CD4-positive, CD25-positive, alpha-beta regulatory T cell (primary cell): ENCODE measurements around the gene HOXA13. TPM values are rescaled to one million over a fixed set of nuclear protein-coding genes. Genes with fewer than 3 reads are reported as not detected.

Experiments
- ATAC-seq, 2 donors: fragments of 150-1000 bp; cut with Tn5 transposase; one replicate each; pipeline ENCODE4 v1.10.0; 2021; ENCODE audit warnings: low read depth in 2 of 2, moderate number of reproducible peaks in 2 of 2, moderate library complexity in 1 of 2
- DNase-seq, 3 donors: peaks; one replicate each; pipeline versions ENCODE4 v3.0.0 to v3.0.0-alpha.2; 2012 to 2022; ENCODE audit warnings: mixed read lengths in 1 of 3
- H3K27ac ChIP-seq: one replicate; pipeline ENCODE4 v1.7.0; 2013; ENCODE audit warnings: mild to moderate bottlenecking, low read length; ENCODE audit not compliant: insufficient read depth, poor library complexity, severe bottlenecking
- H3K27me3 ChIP-seq: one replicate; pipeline ENCODE4 v1.7.0; 2013; ENCODE audit warnings: low read length; ENCODE audit not compliant: control insufficient read depth, insufficient read depth
- H3K36me3 ChIP-seq: one replicate; pipeline ENCODE4 v1.7.0; 2013; ENCODE audit warnings: mild to moderate bottlenecking, low read length, moderate library complexity; ENCODE audit not compliant: control insufficient read depth, insufficient read depth
- H3K4me1 ChIP-seq: 2 replicates; pipeline ENCODE4 v1.7.0; 2013; ENCODE audit warnings: mild to moderate bottlenecking, low read length; ENCODE audit not compliant: insufficient read depth, control insufficient read depth, poor library complexity, severe bottlenecking
- H3K4me3 ChIP-seq: one replicate; pipeline ENCODE4 v1.7.0; 2013; ENCODE audit warnings: low read depth, mild to moderate bottlenecking, low read length, moderate library complexity
- H3K9me3 ChIP-seq, 2 experiments: 1 replicate in 1 of 2; 2 replicates in 1 of 2; pipeline ENCODE4 v1.7.0; 2013; ENCODE audit warnings: low read length in 2 of 2, mild to moderate bottlenecking in 1 of 2, moderate library complexity in 1 of 2; ENCODE audit not compliant: control insufficient read depth in 2 of 2
- H3K27ac Mint-ChIP-seq, 3 donors: one replicate each; pipeline ENCODE4 v1.8.0; 2020 to 2022; ENCODE audit warnings: mild to moderate bottlenecking in 3 of 3, mixed read lengths in 3 of 3, moderate library complexity in 2 of 3
- H3K27me3 Mint-ChIP-seq: one replicate; pipeline ENCODE4 v1.8.0; 2022; ENCODE audit warnings: mild to moderate bottlenecking, mixed read lengths
- H3K36me3 Mint-ChIP-seq: one replicate; pipeline ENCODE4 v1.8.0; 2020; ENCODE audit warnings: mixed read lengths
- H3K4me1 Mint-ChIP-seq, 4 donors: one replicate each; pipeline ENCODE4 v1.8.0; 2020 to 2022; ENCODE audit warnings: mixed read lengths in 4 of 4, mild to moderate bottlenecking in 1 of 4
- H3K4me3 Mint-ChIP-seq, 4 donors: one replicate each; pipeline ENCODE4 v1.8.0; 2020 to 2022; ENCODE audit warnings: mild to moderate bottlenecking in 4 of 4, mixed read lengths in 4 of 4, moderate library complexity in 3 of 4
- H3K9me3 Mint-ChIP-seq, 7 donors: one replicate each; pipeline ENCODE4 v1.8.0; 2020 to 2022; ENCODE audit warnings: mixed read lengths in 7 of 7, mild to moderate bottlenecking in 3 of 7, moderate library complexity in 2 of 7
- polyA plus RNA-seq, 4 donors: library from polyadenylated mRNA; unstranded; fragments of 300-500 nt; fragmentation: Illumina TruSeq; gene quantifications; one replicate each; pipeline ENCODE4 v1.2.3, GENCODE V29; 2021
- total RNA-seq: library from RNA; stranded (reverse); gene quantifications from one replicate; pipeline ENCODE4 v1.2.3, GENCODE V29; 2022

The HOXA13 gene
- total and polyA plus RNA-seq, 5 donors from 2014 or later: not detected

- Mint-ChIP-seq H3K36me3 (no peaks in the 10 kb centered on the region), H3K9me3 (peaks cover 0 to 2% (median 0%) of the 10 kb centered on the region in 7 donors), H3K4me3 (no peak overlapping the region), H3K4me1 (peaks cover 0 to 40% (median 10%) of the 10 kb centered on the region in 4 donors), H3K27me3 (peaks cover 88% of the 10 kb centered on the region), H3K27ac (no peak overlapping the region)
- Histone ChIP-seq H3K4me1 (peaks cover 17% of the 10 kb centered on the region), H3K4me3 (no peak overlapping the region), H3K36me3 (no peaks in the 10 kb centered on the region), H3K27ac (no peak overlapping the region), H3K27me3 (peaks cover 37% of the 10 kb centered on the region), H3K9me3 (no peaks in the 10 kb centered on the region)
- ATAC-seq (no peak), DNase-seq (no peak)
Measured at GRCh38 chr7:27240015-27240731, 40.3 kb upstream of the HOXA13 start.

- DNase-seq (no peak), ATAC-seq (no peak)
- Mint-ChIP-seq H3K4me3 (no peak overlapping the region), H3K27ac (no peak overlapping the region), H3K27me3 (peaks cover 88% of the 10 kb centered on the region), H3K4me1 (peaks cover 0 to 35% (median 10%) of the 10 kb centered on the region in 4 donors), H3K9me3 (peaks cover 0 to 2% (median 0%) of the 10 kb centered on the region in 7 donors), H3K36me3 (no peaks in the 10 kb centered on the region)
- H3K27me3 ChIP-seq: peaks cover 37% of the 10 kb centered on the region
- peaks cover 17% of the 10 kb centered on the region for H3K4me1 ChIP-seq
- H3K36me3 ChIP-seq: no peaks in the 10 kb centered on the region
- no peak overlapping the region for H3K27ac ChIP-seq
- H3K9me3 ChIP-seq: no peaks in the 10 kb centered on the region
- no peak overlapping the region for H3K4me3 ChIP-seq
Measured at GRCh38 chr7:27239387-27240014, 39.6 kb upstream of the HOXA13 start.

GRCh38 chr7:27238979-27239386, 39.1 kb upstream of the HOXA13 start:
- ATAC-seq (no peak), DNase-seq (no peak)
- Mint-ChIP-seq H3K27me3 (peaks cover 88% of the 10 kb centered on the region), H3K9me3 (peaks cover 0 to 1% (median 0%) of the 10 kb centered on the region in 7 donors), H3K4me3 (peak overlapping the region in 1 of 4 donors; percentile 41), H3K27ac (no peak overlapping the region), H3K4me1 (peaks cover 0 to 31% (median 8%) of the 10 kb centered on the region in 4 donors), H3K36me3 (no peaks in the 10 kb centered on the region)
- Histone ChIP-seq H3K27ac (no peak overlapping the region), H3K36me3 (no peaks in the 10 kb centered on the region), H3K4me1 (peaks cover 17% of the 10 kb centered on the region), H3K27me3 (peaks cover 35% of the 10 kb centered on the region), H3K4me3 (no peak overlapping the region), H3K9me3 (no peaks in the 10 kb centered on the region)

- Mint-ChIP-seq H3K27ac (no peak overlapping the region), H3K36me3 (no peaks in the 10 kb centered on the region), H3K9me3 (no peaks in the 10 kb centered on the region), H3K4me1 (peaks cover 0 to 27% (median 5%) of the 10 kb centered on the region in 4 donors), H3K27me3 (peaks cover 92% of the 10 kb centered on the region), H3K4me3 (no peak overlapping the region)
- H3K4me3 ChIP-seq: no peak overlapping the region
- no peak for DNase-seq
- H3K9me3 ChIP-seq: no peaks in the 10 kb centered on the region
- H3K27ac ChIP-seq: no peak overlapping the region
- ATAC-seq: no peak
- H3K4me1 ChIP-seq: peaks cover 17% of the 10 kb centered on the region
- H3K27me3 ChIP-seq: peaks cover 32% of the 10 kb centered on the region
- no peaks in the 10 kb centered on the region for H3K36me3 ChIP-seq
Measured at GRCh38 chr7:27237735-27238334, 37.9 kb upstream of the HOXA13 start.

GRCh38 chr7:27235387-27236311, 35.8 kb upstream of the HOXA13 start:
- Histone ChIP-seq H3K9me3 (no peaks in the 10 kb centered on the region), H3K4me3 (no peak overlapping the region), H3K4me1 (peaks cover 9% of the 10 kb centered on the region), H3K27me3 (peaks cover 28% of the 10 kb centered on the region), H3K36me3 (no peaks in the 10 kb centered on the region), H3K27ac (no peak overlapping the region)
- no peak for DNase-seq
- ATAC-seq: no peak
- H3K4me1 Mint-ChIP-seq: peaks cover 0 to 15% (median 2%) of the 10 kb centered on the region in 4 donors
- peak overlapping the region in 2 of 4 donors; percentile 16 to 26 for H3K4me3 Mint-ChIP-seq
- H3K27me3 Mint-ChIP-seq: peaks cover 83% of the 10 kb centered on the region
- no peaks in the 10 kb centered on the region for H3K9me3 Mint-ChIP-seq
- peak overlapping the region in 1 of 3 donors; percentile 57 for H3K27ac Mint-ChIP-seq
- H3K36me3 Mint-ChIP-seq: no peaks in the 10 kb centered on the region

GRCh38 chr7:27229448-27229847, 29.6 kb upstream of the HOXA13 start:
- ATAC-seq (no peak), DNase-seq (no peak)
- no peaks in the 10 kb centered on the region for H3K36me3 ChIP-seq
- Mint-ChIP-seq H3K27me3 (peaks cover 81% of the 10 kb centered on the region), H3K4me1 (peaks cover 0 to 2% (median under 1%) of the 10 kb centered on the region in 4 donors), H3K36me3 (no peaks in the 10 kb centered on the region), H3K9me3 (no peaks in the 10 kb centered on the region), H3K4me3 (no peak overlapping the region), H3K27ac (no peak overlapping the region)
- H3K4me1 ChIP-seq: no peaks in the 10 kb centered on the region
- peaks cover 21% of the 10 kb centered on the region for H3K27me3 ChIP-seq
- no peaks in the 10 kb centered on the region for H3K9me3 ChIP-seq
- H3K4me3 ChIP-seq: no peak overlapping the region
- no peak overlapping the region for H3K27ac ChIP-seq
